ENCODE measurements around the gene DUS2. TPM values are rescaled to one million over a fixed set of nuclear protein-coding genes. Genes with fewer than 3 reads are reported as not detected.

The DUS2 gene
- total and polyA plus RNA-seq, 9 of the 15 experiments (the other 6 are each of a cell fraction or from before 2014, with no cell fraction given): 5.8 to 22.5 (median 20.6) TPM

DNA sequence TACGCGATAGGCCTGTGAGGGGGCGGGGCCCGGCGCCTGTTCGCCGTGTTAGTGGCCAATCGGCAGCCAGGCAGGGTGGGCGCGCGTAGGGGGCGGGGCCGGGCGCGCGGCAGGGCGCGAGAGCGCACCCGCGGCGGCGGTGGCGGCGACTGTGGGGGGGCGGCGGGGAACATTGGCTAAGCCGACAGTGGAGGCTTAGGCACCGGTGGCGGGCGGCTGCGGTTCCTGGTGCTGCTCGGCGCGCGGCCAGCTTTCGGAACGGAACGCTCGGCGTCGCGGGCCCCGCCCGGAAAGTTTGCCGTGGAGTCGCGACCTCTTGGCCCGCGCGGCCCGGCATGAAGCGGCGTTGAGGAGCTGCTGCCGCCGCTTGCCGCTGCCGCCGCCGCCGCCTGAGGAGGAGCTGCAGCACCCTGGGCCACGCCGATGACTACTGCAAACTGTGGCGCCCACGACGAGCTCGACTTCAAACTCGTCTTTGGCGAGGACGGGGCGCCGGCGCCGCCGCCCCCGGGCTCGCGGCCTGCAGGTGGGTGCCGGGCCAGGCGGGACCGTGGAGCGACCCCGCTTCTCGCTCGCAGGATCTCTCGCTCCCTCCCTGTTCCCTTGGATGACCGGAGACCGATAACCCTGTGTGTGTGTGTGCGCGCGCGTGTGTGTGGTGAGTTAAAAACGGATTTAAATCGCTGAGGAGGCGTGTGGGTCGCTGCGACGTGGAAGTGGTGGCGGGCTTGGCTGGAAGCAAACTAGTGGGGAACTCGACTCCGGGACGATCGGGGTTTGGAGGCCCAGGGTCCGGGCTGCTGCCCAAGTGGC is 62.4 kb downstream of the DUS2 start, which contains the start of gene NFATC3 (continued):
- TF ChIP-seq, protein P1, sequence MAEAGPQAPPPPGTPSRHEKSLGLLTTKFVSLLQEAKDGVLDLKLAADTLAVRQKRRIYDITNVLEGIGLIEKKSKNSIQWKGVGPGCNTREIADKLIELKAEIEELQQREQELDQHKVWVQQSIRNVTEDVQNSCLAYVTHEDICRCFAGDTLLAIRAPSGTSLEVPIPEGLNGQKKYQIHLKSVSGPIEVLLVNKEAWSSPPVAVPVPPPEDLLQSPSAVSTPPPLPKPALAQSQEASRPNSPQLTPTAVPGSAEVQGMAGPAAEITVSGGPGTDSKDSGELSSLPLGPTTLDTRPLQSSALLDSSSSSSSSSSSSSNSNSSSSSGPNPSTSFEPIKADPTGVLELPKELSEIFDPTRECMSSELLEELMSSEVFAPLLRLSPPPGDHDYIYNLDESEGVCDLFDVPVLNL (CRISPR knock-in tag; IDR thresholded peaks at IDR 0.05; ENCODE audit: low read depth): no peak
- TF ChIP-seq ZNF174 (CRISPR knock-in tag; IDR thresholded peaks at IDR 0.05) (no peak), ZSCAN32 (CRISPR knock-in tag; IDR thresholded peaks at IDR 0.05) (no peak), XRCC4 (IDR thresholded peaks at IDR 0.05; ENCODE audit: extremely low read depth, insufficient read depth, insufficient read length) (no peak), PML (IDR thresholded peaks at IDR 0.05; ENCODE audit: low read length) (no peak; the same call in 1 of the 2 replicates), ZZZ3 (IDR thresholded peaks at IDR 0.05) (no peak), NONO (IDR thresholded peaks at IDR 0.05; ENCODE audit: low read depth in 2 of 2, low read length in 1 of 2) (peak; percentile 79 to 83; a peak in 3 of 4 replicates), SRSF9 (IDR thresholded peaks at IDR 0.05; ENCODE audit: borderline replicate concordance, low read depth, low read length) (no peak), KLF10 (CRISPR knock-in tag; IDR thresholded peaks at IDR 0.05) (no peak), ZNF133 (CRISPR knock-in tag; IDR thresholded peaks at IDR 0.05) (no peak), OTX1 (CRISPR knock-in tag; IDR thresholded peaks at IDR 0.05) (no peak), ARHGAP35 (IDR thresholded peaks at IDR 0.05; ENCODE audit: partially characterized antibody) (no peak), XRCC5 (IDR thresholded peaks at IDR 0.05; ENCODE audit: low read depth, low read length) (no peak), ZBTB1 (CRISPR knock-in tag; IDR thresholded peaks at IDR 0.05; ENCODE audit: borderline replicate concordance, low read depth) (peak; percentile 64; the same call in 1 of the 2 replicates), CCNT2 (IDR thresholded peaks at IDR 0.05; ENCODE audit: borderline replicate concordance, extremely low read depth, insufficient read length, low read depth, low read length) (peak; percentile 86), CSDE1 (IDR thresholded peaks at IDR 0.05) (no peak)
- TF ChIP-seq, protein P2, sequence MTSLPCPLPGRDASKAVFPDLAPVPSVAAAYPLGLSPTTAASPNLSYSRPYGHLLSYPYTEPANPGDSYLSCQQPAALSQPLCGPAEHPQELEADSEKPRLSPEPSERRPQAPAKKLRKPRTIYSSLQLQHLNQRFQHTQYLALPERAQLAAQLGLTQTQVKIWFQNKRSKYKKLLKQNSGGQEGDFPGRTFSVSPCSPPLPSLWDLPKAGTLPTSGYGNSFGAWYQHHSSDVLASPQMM (CRISPR knock-in tag; IDR thresholded peaks at IDR 0.05): no peak
- TF ChIP-seq, protein P3, sequence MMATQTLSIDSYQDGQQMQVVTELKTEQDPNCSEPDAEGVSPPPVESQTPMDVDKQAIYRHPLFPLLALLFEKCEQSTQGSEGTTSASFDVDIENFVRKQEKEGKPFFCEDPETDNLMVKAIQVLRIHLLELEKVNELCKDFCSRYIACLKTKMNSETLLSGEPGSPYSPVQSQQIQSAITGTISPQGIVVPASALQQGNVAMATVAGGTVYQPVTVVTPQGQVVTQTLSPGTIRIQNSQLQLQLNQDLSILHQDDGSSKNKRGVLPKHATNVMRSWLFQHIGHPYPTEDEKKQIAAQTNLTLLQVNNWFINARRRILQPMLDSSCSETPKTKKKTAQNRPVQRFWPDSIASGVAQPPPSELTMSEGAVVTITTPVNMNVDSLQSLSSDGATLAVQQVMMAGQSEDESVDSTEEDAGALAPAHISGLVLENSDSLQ (IDR thresholded peaks at IDR 0.05): no peak
- TF ChIP-seq, protein P4, sequence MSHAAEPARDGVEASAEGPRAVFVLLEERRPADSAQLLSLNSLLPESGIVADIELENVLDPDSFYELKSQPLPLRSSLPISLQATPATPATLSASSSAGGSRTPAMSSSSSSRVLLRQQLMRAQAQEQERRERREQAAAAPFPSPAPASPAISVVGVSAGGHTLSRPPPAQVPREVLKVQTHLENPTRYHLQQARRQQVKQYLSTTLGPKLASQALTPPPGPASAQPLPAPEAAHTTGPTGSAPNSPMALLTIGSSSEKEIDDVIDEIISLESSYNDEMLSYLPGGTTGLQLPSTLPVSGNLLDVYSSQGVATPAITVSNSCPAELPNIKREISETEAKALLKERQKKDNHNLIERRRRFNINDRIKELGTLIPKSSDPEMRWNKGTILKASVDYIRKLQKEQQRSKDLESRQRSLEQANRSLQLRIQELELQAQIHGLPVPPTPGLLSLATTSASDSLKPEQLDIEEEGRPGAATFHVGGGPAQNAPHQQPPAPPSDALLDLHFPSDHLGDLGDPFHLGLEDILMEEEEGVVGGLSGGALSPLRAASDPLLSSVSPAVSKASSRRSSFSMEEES (CRISPR knock-in tag; IDR thresholded peaks at IDR 0.05): peak; percentile 54
- TF ChIP-seq, protein P5, sequence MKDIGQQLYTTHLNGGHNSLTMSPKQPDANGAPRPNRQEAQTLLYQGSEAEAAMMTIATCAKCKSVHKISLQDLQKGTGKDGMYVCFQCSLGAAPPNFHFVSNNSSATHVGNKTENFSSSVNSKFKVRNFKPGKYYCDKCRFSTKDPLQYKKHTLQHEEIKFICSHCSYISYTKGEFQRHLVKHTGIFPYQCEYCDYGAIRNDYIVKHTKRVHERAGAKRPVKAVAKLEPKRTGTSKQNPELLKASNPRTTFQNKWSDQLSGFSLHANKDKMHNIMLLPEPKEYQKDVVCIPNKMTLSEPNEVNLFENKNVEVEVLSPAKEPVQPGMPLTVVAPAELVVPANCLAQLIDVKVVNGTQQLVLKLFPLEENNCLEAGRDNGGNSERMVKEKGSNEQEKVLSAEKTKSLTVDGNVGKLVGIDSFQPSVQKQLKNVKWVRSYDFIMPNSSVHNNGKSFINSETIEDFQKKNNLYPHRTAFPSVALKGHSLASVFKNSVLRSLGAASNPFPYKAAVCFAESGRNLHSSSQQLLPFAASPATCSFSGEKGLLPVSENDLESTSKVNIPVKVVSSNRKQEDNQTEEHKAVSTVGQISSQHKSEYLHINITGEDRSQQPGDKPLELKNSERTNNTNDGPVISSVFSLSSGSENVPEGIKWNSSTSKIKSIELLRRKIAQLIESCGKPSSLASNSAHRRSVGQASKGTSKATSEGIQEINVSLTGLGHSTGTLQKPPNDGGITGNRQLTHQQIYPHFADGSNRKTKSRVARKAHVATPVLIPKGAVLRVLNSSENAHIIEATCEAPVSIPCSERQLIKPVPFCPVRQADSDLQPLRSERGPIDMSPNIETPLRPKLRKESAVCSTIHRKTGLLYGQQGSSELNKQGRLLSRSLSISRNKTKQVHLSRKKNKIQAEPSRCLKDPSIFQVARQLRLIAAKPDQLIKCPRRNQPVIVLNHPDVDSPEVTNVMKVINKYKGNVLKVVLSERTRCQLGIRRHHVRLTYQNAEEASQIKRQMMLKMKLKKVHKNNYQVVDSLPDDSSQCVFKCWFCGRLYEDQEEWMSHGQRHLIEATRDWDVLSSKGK (CRISPR knock-in tag; IDR thresholded peaks at IDR 0.05): no peak
